GM23338 (cell line): Measurements from ENCODE around the gene CENPB. TPM values are rescaled to one million over a fixed set of nuclear protein-coding genes. Genes with fewer than 3 reads are reported as not detected.

Experiments used
- ATAC-seq: fragments of 200-7000 bp; cut with Tn5 transposase; 3 replicates; pipeline ENCODE4 v1.9.1; 2020
- DNase-seq: peaks from one replicate; pipeline ENCODE4 v3.0.0-alpha.2; 2015; ENCODE audit warnings: low spot score
- H2AFZ ChIP-seq: fragments of 200-600 bp; sonication (generic); 2 replicates; pipeline ENCODE4 v1.8.0; 2016; ENCODE audit warnings: antibody characterized with exemption, mild to moderate bottlenecking, moderate library complexity
- H3F3A ChIP-seq: fragments of 200-600 bp; sonication (generic); replicated peaks from 2 replicates; pipeline ENCODE4 v1.8.0; 2017; ENCODE audit warnings: antibody characterized with exemption, mixed run types, low read depth
- H3K27ac ChIP-seq: fragments of 200-600 bp; sonication (generic); 2 replicates; pipeline ENCODE4 v1.6.1; 2016; ENCODE audit warnings: low read depth
- H3K27me3 ChIP-seq: fragments of 200-600 bp; sonication (generic); 2 replicates; pipeline ENCODE4 v1.8.0; 2016; ENCODE audit warnings: mild to moderate bottlenecking, mixed run types, moderate library complexity; ENCODE audit not compliant: insufficient read depth
- H3K36me3 ChIP-seq: fragments of 200-600 bp; sonication (generic); 2 replicates; pipeline ENCODE4 v1.8.0; 2016; ENCODE audit warnings: mild to moderate bottlenecking; ENCODE audit not compliant: insufficient read depth
- H3K4me1 ChIP-seq: fragments of 200-600 bp; sonication (generic); 2 replicates; pipeline ENCODE4 v1.8.0; 2016; ENCODE audit warnings: mild to moderate bottlenecking, moderate library complexity; ENCODE audit not compliant: insufficient read depth
- H3K4me2 ChIP-seq: fragments of 200-600 bp; sonication (generic); 2 replicates; pipeline ENCODE4 v1.7.1; 2017; ENCODE audit warnings: mixed run types
- H3K4me3 ChIP-seq: fragments of 200-600 bp; sonication (generic); 2 replicates; pipeline ENCODE4 v1.6.1; 2016; ENCODE audit warnings: mixed run types
- H3K79me2 ChIP-seq: fragments of 200-600 bp; sonication (generic); replicated peaks from 2 replicates; pipeline ENCODE4 v1.8.0; 2017; ENCODE audit warnings: mild to moderate bottlenecking; ENCODE audit not compliant: insufficient read depth
- H3K9me2 ChIP-seq: fragments of 200-600 bp; sonication (generic); 2 replicates; pipeline ENCODE4 v1.8.0; 2017; ENCODE audit not compliant: insufficient read depth
- H4K20me1 ChIP-seq: fragments of 200-600 bp; sonication (generic); replicated peaks from 2 replicates; pipeline ENCODE4 v1.8.0; 2017; ENCODE audit warnings: mild to moderate bottlenecking; ENCODE audit not compliant: insufficient read depth
- H3K27ac Mint-ChIP-seq: 2 replicates; pipeline ENCODE4 v1.8.0; 2020; ENCODE audit warnings: inconsistent platforms, mild to moderate bottlenecking, moderate library complexity, mixed read lengths
- H3K27me3 Mint-ChIP-seq: 3 replicates; pipeline ENCODE4 v1.8.0; 2022; ENCODE audit warnings: low read depth, mild to moderate bottlenecking, moderate library complexity, mixed read lengths, inconsistent platforms; ENCODE audit not compliant: insufficient read depth, poor library complexity
- H3K36me3 Mint-ChIP-seq: 3 replicates; pipeline ENCODE4 v1.8.0; 2021; ENCODE audit warnings: low read depth, mild to moderate bottlenecking, inconsistent platforms, moderate library complexity, mixed read lengths
- H3K4me1 Mint-ChIP-seq: 3 replicates; pipeline ENCODE4 v1.8.0; 2020; ENCODE audit warnings: mild to moderate bottlenecking, inconsistent platforms, mixed read lengths
- H3K4me3 Mint-ChIP-seq: 3 replicates; pipeline ENCODE4 v1.8.0; 2021; ENCODE audit warnings: moderate library complexity, mild to moderate bottlenecking, inconsistent platforms, mixed read lengths
- H3K9me3 Mint-ChIP-seq: 3 replicates; pipeline ENCODE4 v1.8.0; 2020; ENCODE audit warnings: moderate library complexity, mild to moderate bottlenecking, inconsistent platforms, mixed read lengths
- CREB1 ChIP-seq: fragments of 250-450 bp; sonication (Bioruptor Pico); IDR thresholded peaks from 2 replicates; pipeline ENCODE4 v1.5.0; 2020; ENCODE audit warnings: low read depth, mild to moderate bottlenecking, moderate library complexity
- JUNB ChIP-seq: IDR thresholded peaks from one replicate; pipeline ENCODE4 v1.6.1; 2016; ENCODE audit warnings: antibody characterized with exemption; ENCODE audit not compliant: unreplicated experiment
- NANOG ChIP-seq: IDR thresholded peaks from 2 replicates; pipeline ENCODE4 v1.6.1; 2016; ENCODE audit warnings: antibody characterized with exemption, borderline replicate concordance
- STAT1 ChIP-seq: IDR thresholded peaks from one replicate; pipeline ENCODE4 v1.6.1; 2016; ENCODE audit warnings: antibody characterized with exemption; ENCODE audit not compliant: unreplicated experiment
- ZNF114 ChIP-seq: fragments of 250-450 bp; sonication (Bioruptor Pico); IDR thresholded peaks from 2 replicates; pipeline ENCODE4 v1.5.0; 2020; ENCODE audit warnings: mild to moderate bottlenecking, moderate library complexity
- ZNF462 ChIP-seq: fragments of 250-450 bp; sonication (Bioruptor Pico); IDR thresholded peaks from 2 replicates; pipeline ENCODE4 v1.5.0; 2020; ENCODE audit warnings: mild to moderate bottlenecking, moderate library complexity
- polyA plus RNA-seq: library from polyadenylated mRNA; unstranded; fragments of >200 nt; fragmentation: Nextera tagmentation; extraction: Ambion mirVana; gene quantifications from 2 replicates; pipeline ENCODE4 v1.2.1, GENCODE V29; 2016
- total RNA-seq: library from RNA; depleted of rRNA; stranded (reverse); fragments of >200 nt; shearing (Covaris generic); gene quantifications from 2 replicates; pipeline ENCODE4 v1.2.3, GENCODE V29; 2014
- TF ChIP-seq, protein P1 (sequence below): IDR thresholded peaks from 2 replicates; pipeline ENCODE4 v1.6.1; 2016; ENCODE audit warnings: antibody characterized with exemption
- TF ChIP-seq, protein P2 (sequence below), 2 experiments: fragments of 200-600 bp in 1 of 2; sonication (generic) in 1 of 2; conservative IDR thresholded peaks; 2 replicates each; pipeline versions ENCODE4 v1.5.1 to v1.6.1; 2016 to 2017; ENCODE audit warnings: antibody characterized with exemption in 2 of 2, low read depth in 2 of 2, mild to moderate bottlenecking in 2 of 2, moderate library complexity in 1 of 2

Gene CENPB
- total and polyA plus RNA-seq, 2 experiments from 2014 or later, result 10.8 to 52.1 TPM

- Mint-ChIP-seq H3K27me3 (peaks cover 14% of the 10 kb centered on the region), H3K27ac (no peak overlapping the region), H3K4me3 (no peak overlapping the region), H3K4me1 (no peaks in the 10 kb centered on the region), H3K9me3 (no peaks in the 10 kb centered on the region), H3K36me3 (peaks cover 22% of the 10 kb centered on the region)
- H3K4me1 ChIP-seq, result peaks cover 10% of the 10 kb centered on the region
- H3K4me2 ChIP-seq, result no peak overlapping the region
- peaks cover 12% of the 10 kb centered on the region; the same call in 1 of the 2 replicates for H3K79me2 ChIP-seq
- peaks cover 18% of the 10 kb centered on the region for H4K20me1 ChIP-seq
- no peaks in the 10 kb centered on the region for H3F3A ChIP-seq
- TF ChIP-seq CREB1 (CRISPR knock-in tag) (no peak), NANOG (no peak), ZNF114 (CRISPR knock-in tag) (no peak), JUNB (no peak)
- TF ChIP-seq, protein P1, sequence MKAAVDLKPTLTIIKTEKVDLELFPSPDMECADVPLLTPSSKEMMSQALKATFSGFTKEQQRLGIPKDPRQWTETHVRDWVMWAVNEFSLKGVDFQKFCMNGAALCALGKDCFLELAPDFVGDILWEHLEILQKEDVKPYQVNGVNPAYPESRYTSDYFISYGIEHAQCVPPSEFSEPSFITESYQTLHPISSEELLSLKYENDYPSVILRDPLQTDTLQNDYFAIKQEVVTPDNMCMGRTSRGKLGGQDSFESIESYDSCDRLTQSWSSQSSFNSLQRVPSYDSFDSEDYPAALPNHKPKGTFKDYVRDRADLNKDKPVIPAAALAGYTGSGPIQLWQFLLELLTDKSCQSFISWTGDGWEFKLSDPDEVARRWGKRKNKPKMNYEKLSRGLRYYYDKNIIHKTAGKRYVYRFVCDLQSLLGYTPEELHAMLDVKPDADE, result no peak
- TF ChIP-seq, protein P2, sequence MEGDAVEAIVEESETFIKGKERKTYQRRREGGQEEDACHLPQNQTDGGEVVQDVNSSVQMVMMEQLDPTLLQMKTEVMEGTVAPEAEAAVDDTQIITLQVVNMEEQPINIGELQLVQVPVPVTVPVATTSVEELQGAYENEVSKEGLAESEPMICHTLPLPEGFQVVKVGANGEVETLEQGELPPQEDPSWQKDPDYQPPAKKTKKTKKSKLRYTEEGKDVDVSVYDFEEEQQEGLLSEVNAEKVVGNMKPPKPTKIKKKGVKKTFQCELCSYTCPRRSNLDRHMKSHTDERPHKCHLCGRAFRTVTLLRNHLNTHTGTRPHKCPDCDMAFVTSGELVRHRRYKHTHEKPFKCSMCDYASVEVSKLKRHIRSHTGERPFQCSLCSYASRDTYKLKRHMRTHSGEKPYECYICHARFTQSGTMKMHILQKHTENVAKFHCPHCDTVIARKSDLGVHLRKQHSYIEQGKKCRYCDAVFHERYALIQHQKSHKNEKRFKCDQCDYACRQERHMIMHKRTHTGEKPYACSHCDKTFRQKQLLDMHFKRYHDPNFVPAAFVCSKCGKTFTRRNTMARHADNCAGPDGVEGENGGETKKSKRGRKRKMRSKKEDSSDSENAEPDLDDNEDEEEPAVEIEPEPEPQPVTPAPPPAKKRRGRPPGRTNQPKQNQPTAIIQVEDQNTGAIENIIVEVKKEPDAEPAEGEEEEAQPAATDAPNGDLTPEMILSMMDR (conservative IDR thresholded peaks at IDR 0.05; ENCODE audit: low read depth in 2 of 2), result no peak
- H3K4me3 ChIP-seq, result no peak overlapping the region
- no peaks in the 10 kb centered on the region for H3K27me3 ChIP-seq
- DNase-seq (no peak), ATAC-seq (no peak)
- no peaks in the 10 kb centered on the region for H3K9me2 ChIP-seq
- no peak overlapping the region for H3K27ac ChIP-seq
- H2AFZ ChIP-seq, result no peak overlapping the region
- peaks cover 7% of the 10 kb centered on the region for H3K36me3 ChIP-seq
These were observed 28.0 kb downstream of the CENPB start for GRCh38 chr20:3758566-3758965.

DNA sequence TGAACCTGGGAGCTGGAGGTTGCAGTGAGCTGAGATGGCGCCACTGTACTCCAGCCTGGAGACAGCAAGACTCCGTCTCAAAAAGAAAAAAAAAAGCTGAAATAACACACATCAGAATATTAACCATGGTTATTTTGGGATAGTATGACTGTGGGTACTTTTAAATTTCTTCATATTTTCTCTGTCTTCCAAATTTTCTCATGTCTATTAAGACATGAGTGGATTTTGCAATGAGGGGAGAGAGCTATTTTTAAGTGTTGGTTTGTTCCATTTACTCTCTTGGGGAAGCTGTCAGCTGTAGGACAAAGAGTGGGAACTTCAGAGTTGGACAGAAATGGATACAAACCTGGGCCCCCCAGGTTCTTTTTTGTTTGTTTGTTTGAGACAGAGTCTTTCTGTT, 29.3 kb downstream of the CENPB start:
- no peak overlapping the region for H3K4me3 ChIP-seq
- no peak overlapping the region for H2AFZ ChIP-seq
- H4K20me1 ChIP-seq, result peaks cover 18% of the 10 kb centered on the region
- peaks cover 12% of the 10 kb centered on the region; the same call in 1 of the 2 replicates for H3K79me2 ChIP-seq
- Mint-ChIP-seq H3K4me1 (peaks cover 7% of the 10 kb centered on the region), H3K36me3 (peaks cover 22% of the 10 kb centered on the region), H3K9me3 (no peaks in the 10 kb centered on the region), H3K27ac (no peak overlapping the region), H3K27me3 (peaks cover 20% of the 10 kb centered on the region), H3K4me3 (no peak overlapping the region)
- DNase-seq (no peak), ATAC-seq (no peak)
- TF ChIP-seq STAT1 (no peak), JUNB (no peak), ZNF462 (CRISPR knock-in tag) (no peak), NANOG (no peak)
- TF ChIP-seq, protein P2 (conservative IDR thresholded peaks at IDR 0.05; ENCODE audit: low read depth in 2 of 2), result no peak
- no peak overlapping the region for H3K27ac ChIP-seq
- H3K4me2 ChIP-seq, result no peak overlapping the region
- H3F3A ChIP-seq, result peaks cover 7% of the 10 kb centered on the region
- H3K27me3 ChIP-seq, result no peaks in the 10 kb centered on the region
- H3K36me3 ChIP-seq, result peaks cover 7% of the 10 kb centered on the region; the same call in 1 of the 2 replicates
- H3K9me2 ChIP-seq, result no peaks in the 10 kb centered on the region
- peaks cover 17% of the 10 kb centered on the region for H3K4me1 ChIP-seq
